Measurements from ENCODE around the gene ABHD14A. TPM values are rescaled to one million over a fixed set of nuclear protein-coding genes. Genes with fewer than 3 reads are reported as not detected.
"Not testable (repeated sequence)": the region's sequence is repeated elsewhere in the genome, so short reads cannot be mapped to it uniquely, and the experiment has no call there.

The ABHD14A gene
- total RNA-seq = 10 to 100 TPM; 14.7 to 20.7 TPM
- 10 to 100 TPM; 20.9 to 30.2 (median 23.5) TPM for polyA plus RNA-seq (ENCODE audit: insufficient read length in 6 of 6)
- long read RNA-seq, donor 1, transcript ABHD14A-201 (5 exons, 1,062 nt) = major isoform, 26 of 27 reads
- long read RNA-seq, donor 1, partial matches to known transcripts = 0 of 27 reads
- long read RNA-seq, donor 1, other reads (novel, unspliced or antisense) = 0 of 27 reads
- long read RNA-seq, donor 2, transcript ABHD14A-201 (5 exons, 1,062 nt) = major isoform, 14 of 57 reads
- long read RNA-seq, donor 2, partial matches to known transcripts = 7 of 57 reads
- long read RNA-seq, donor 2, other reads (novel, unspliced or antisense) = 36 of 57 reads
- long read RNA-seq, donor 3, transcript ABHD14A-201 (5 exons, 1,062 nt) = major isoform, 14 of 14 reads
- long read RNA-seq, donor 3, partial matches to known transcripts = 0 of 14 reads
- long read RNA-seq, donor 3, other reads (novel, unspliced or antisense) = 0 of 14 reads
- long read RNA-seq, donor 4, transcript ABHD14A-201 (5 exons, 1,062 nt) = major isoform, 28 of 36 reads
- long read RNA-seq, donor 4, partial matches to known transcripts = 3 of 36 reads
- long read RNA-seq, donor 4, other reads (novel, unspliced or antisense) = 5 of 36 reads
- long read RNA-seq, donor 5, transcript ABHD14A-201 (5 exons, 1,062 nt) = major isoform, 17 of 19 reads
- long read RNA-seq, donor 5, partial matches to known transcripts = 0 of 19 reads
- long read RNA-seq, donor 5, other reads (novel, unspliced or antisense) = 0 of 19 reads
- long read RNA-seq, donor 6, partial matches to known transcripts = 0 of 6 reads
- long read RNA-seq, donor 6, other reads (novel, unspliced or antisense) = 0 of 6 reads
- long read RNA-seq, donor 7, transcript ABHD14A-201 (5 exons, 1,062 nt) = major isoform, 15 of 15 reads
- long read RNA-seq, donor 7, partial matches to known transcripts = 0 of 15 reads
- long read RNA-seq, donor 7, other reads (novel, unspliced or antisense) = 0 of 15 reads
- long read RNA-seq, donor 8, transcript ABHD14A-201 (5 exons, 1,062 nt) = major isoform, 19 of 47 reads
- long read RNA-seq, donor 8, partial matches to known transcripts = 5 of 47 reads
- long read RNA-seq, donor 8, other reads (novel, unspliced or antisense) = 22 of 47 reads
- long read RNA-seq, donor 9 = 0 reads
- long read RNA-seq, donor 10, transcript ABHD14A-201 (5 exons, 1,062 nt) = major isoform, 36 of 42 reads
- long read RNA-seq, donor 10, partial matches to known transcripts = 3 of 42 reads
- long read RNA-seq, donor 10, other reads (novel, unspliced or antisense) = 2 of 42 reads
- long read RNA-seq, donor 11, transcript ABHD14A-201 (5 exons, 1,062 nt) = major isoform, 38 of 48 reads
- long read RNA-seq, donor 11, partial matches to known transcripts = 7 of 48 reads
- long read RNA-seq, donor 11, other reads (novel, unspliced or antisense) = 0 of 48 reads
- long read RNA-seq, donor 12, transcript ABHD14A-201 (5 exons, 1,062 nt) = major isoform, 19 of 20 reads
- long read RNA-seq, donor 12, partial matches to known transcripts = 0 of 20 reads
- long read RNA-seq, donor 12, other reads (novel, unspliced or antisense) = 0 of 20 reads

DNA sequence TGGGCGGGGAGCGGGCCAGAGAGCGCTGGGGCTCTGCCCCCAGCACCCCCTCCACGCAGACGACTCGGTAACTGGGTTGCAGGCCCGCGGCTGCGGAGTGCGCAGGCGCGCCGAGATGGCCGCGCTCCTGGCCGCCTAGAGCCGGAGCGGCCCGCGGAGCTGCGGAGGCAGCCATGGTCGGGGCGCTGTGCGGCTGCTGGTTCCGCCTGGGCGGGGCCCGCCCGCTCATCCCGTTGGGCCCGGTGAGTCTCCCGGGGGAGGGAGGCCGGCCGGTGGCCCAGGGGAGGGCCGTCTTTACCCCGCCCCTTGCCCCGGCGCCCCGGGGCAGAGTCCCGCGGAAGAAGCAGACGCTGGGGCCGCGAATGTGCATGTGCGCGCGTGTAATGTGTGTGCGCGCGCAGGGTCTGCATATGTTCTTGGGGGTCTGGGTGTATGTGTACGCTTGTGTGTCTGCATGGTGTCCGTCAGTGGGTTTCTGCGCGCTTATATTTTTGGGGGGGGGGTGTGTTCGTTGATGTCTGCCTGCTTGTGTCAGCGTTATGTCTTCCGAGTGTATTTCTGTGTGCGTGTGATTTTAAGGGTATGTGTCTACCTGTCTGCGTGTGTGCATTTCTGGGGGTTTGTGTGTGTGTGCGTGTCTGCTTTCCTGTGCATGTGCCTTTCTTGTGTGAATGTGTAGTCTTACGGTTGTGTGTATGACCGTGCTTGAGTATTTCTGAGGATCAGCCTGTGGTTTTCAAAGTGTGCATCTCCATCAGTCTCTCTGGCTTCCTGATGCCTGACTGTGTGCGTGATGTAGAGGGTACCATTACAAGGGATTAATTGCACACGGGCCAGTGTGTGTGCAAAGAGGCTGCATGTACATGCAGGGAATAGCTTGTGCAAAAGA is at the start of gene ABHD14A:
Gene ABHD14A (plus strand): TSS at position 102 of the 889 bp plus-strand sequence. CDS start 72 bp downstream, at position 174.
- Histone ChIP-seq H3K27ac (peak within 1 kb of the TSS; percentile 88 to 91), H3K27me3 (no peaks in the 10 kb centered on the region), H3K4me1 (peaks cover 17 to 40% of the 10 kb centered on the region in 2 donors), H3K4me3 (peak within 1 kb of the TSS; percentile 76 to 94), H3K36me3 (no peaks in the 10 kb centered on the region), H3K9me3 (no peaks in the 10 kb centered on the region)
- DNase-seq = peak; percentile 64 to 95 (median 76)
- intact Hi-C loops (cut with DNase I) = no loop called here
- peak; percentile 75 for ATAC-seq
- TF ChIP-seq CTCF (IDR thresholded peaks at IDR 0.05) = no peak

GRCh38 chr3:51927061-51927977 is 47.5 kb upstream of the ABHD14A start:
- H3K4me1 ChIP-seq = no peaks in the 10 kb centered on the region
- peaks cover 0 to 18% of the 10 kb centered on the region in 2 donors for H3K36me3 ChIP-seq
- H3K4me3 ChIP-seq = no peak overlapping the region
- H3K9me3 ChIP-seq = no peaks in the 10 kb centered on the region
- ATAC-seq = no peak
- TF ChIP-seq CTCF (IDR thresholded peaks at IDR 0.05) = no peak
- intact Hi-C loops (cut with DNase I) = no loop called here
- no peak for DNase-seq
- H3K27ac ChIP-seq = no peak overlapping the region
- no peaks in the 10 kb centered on the region for H3K27me3 ChIP-seq

DNA sequence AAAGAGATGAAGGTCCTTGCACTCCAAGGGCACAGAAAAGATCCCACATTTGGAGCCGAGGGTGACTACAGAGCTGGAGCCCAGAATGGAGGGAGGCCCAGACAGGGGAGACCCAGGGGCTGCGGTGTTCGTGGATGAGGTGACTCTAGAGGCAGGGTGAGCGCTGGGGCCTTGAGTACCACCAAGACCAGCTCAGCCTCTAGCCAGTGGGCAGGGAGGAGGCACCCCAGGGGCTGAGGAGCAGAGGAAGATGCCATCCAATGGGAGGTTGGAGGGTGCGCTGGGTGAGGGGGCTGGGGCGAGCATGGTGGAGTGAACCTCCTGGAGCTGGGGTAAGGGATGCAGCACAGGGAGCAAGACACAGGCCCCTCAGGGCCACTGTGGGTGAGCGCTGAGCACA is 46.4 kb upstream of the ABHD14A start:
- Histone ChIP-seq H3K27me3 (no peaks in the 10 kb centered on the region), H3K4me1 (no peaks in the 10 kb centered on the region), H3K27ac (no peak overlapping the region), H3K36me3 (peaks cover 0 to 29% of the 10 kb centered on the region in 2 donors), H3K4me3 (no peak overlapping the region), H3K9me3 (no peaks in the 10 kb centered on the region)
- DNase-seq (no peak), ATAC-seq (no peak)
- TF ChIP-seq CTCF (IDR thresholded peaks at IDR 0.05) = no peak
- intact Hi-C loops (cut with DNase I) = no loop called here

DNA sequence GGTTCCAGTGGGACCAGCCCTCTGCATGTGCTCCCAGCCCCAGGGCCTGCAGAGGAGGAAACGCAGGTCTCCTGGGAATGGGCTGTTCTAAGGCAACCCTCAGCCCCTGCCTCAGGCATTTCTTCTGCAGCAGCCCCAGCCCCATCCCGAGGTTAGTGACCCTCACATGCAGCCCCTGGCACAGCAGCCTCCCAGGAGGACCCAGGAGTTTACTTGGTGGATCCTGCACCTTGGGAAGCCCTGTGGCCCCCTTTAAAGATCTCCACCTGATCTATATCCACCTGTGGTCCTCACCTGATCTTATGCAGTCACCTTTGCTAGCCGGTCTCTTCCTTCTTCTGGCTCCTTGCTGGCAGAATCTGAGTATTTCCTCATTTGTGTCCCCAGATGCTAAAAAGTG is 45.9 kb upstream of the ABHD14A start:
- H3K4me3 ChIP-seq; H3K4me1 ChIP-seq; H3K27ac ChIP-seq; ATAC-seq; DNase-seq; H3K27me3 ChIP-seq; H3K9me3 ChIP-seq; intact Hi-C loops (cut with DNase I): not testable (repeated sequence)
- H3K36me3 ChIP-seq = peaks cover 0 to 34% of the 10 kb centered on the region in 2 donors
